Breast epithelium (tissue), 4 donors: ENCODE measurements around the gene CAPN9. TPM values are rescaled to one million over a fixed set of nuclear protein-coding genes. Genes with fewer than 3 reads are reported as not detected.

Source experiments
- DNase-seq, 2 donors: peaks; one replicate each; pipeline ENCODE4 v3.0.0-alpha.2; 2019; ENCODE audit warnings: low spot score in 2 of 2
- H3K27ac ChIP-seq, 2 donors: fragments of 200-600 bp; sonication (generic) in 1 of 2; one replicate each; pipeline ENCODE4 v1.5.1; 2016 to 2019; ENCODE audit warnings: mild to moderate bottlenecking in 1 of 2
- H3K27me3 ChIP-seq, 2 donors: fragments of 200-600 bp; sonication (generic) in 1 of 2; one replicate each; pipeline versions ENCODE4 v1.5.1 to v1.6.0; 2017 to 2019; ENCODE audit warnings: control low read depth in 1 of 2, mild to moderate bottlenecking in 1 of 2
- H3K36me3 ChIP-seq: fragments of 200-600 bp; one replicate; pipeline ENCODE4 v1.5.1; 2019
- H3K4me1 ChIP-seq, 2 donors: fragments of 200-600 bp; sonication (generic); one replicate each; pipeline ENCODE4 v1.5.1; 2016 to 2019; ENCODE audit warnings: control low read depth in 1 of 2
- H3K4me3 ChIP-seq, 3 donors: fragments of 200-600 bp; sonication (generic); 1 replicate in 2 of 3; 2 replicates in 1 of 3; pipeline ENCODE4 v1.5.1; 2016 to 2019; ENCODE audit warnings: mild to moderate bottlenecking in 3 of 3, moderate library complexity in 2 of 3
- H3K9me3 ChIP-seq, 2 donors: fragments of 200-600 bp; sonication (generic) in 1 of 2; one replicate each; pipeline ENCODE4 v1.5.1; 2016 to 2019; ENCODE audit warnings: control low read depth in 1 of 2
- CTCF ChIP-seq, 3 donors: fragments of 450-650 bp; IDR thresholded peaks; one replicate each; pipeline ENCODE4 v1.5.1; 2016 to 2017; ENCODE audit warnings: antibody characterized with exemption in 3 of 3, mild to moderate bottlenecking in 3 of 3, moderate library complexity in 3 of 3
- POLR2A ChIP-seq: fragments of 450-650 bp; IDR thresholded peaks from one replicate; pipeline ENCODE4 v1.6.1; 2016; ENCODE audit warnings: antibody characterized with exemption, mild to moderate bottlenecking, moderate library complexity
- POLR2AphosphoS5 ChIP-seq, 3 donors: sonication (generic); formaldehyde crosslinking; IDR thresholded peaks; one replicate each; pipeline ENCODE4 v1.6.1; 2017; ENCODE audit warnings: antibody characterized with exemption in 3 of 3
- intact Hi-C: fragments of 100-400 bp; cut with DNase I; formaldehyde crosslinking; loops from one replicate; pipeline ENCODE4 v1.15.1; 2023; ENCODE audit warnings: low total_unique reads
- total RNA-seq, 3 donors: library from RNA; depleted of rRNA; stranded (reverse); fragments of >200 nt; gene quantifications; one replicate each; pipeline ENCODE4 v1.1.0, GENCODE V29; 2016

The CAPN9 gene
- total RNA-seq, 3 donors from 2014 or later: 2.3 TPM; not detected in 2

- no peaks in the 10 kb centered on the region for H3K36me3 ChIP-seq
- H3K4me1 ChIP-seq: no peaks in the 10 kb centered on the region
- H3K27me3 ChIP-seq: no peaks in the 10 kb centered on the region
- H3K9me3 ChIP-seq: no peaks in the 10 kb centered on the region
- no peak overlapping the region for H3K4me3 ChIP-seq
- intact Hi-C loops: no loop called here
- DNase-seq: no peak
- H3K27ac ChIP-seq: no peak overlapping the region
- TF ChIP-seq POLR2AphosphoS5 (IDR thresholded peaks at IDR 0.05): no peak
- TF ChIP-seq CTCF (IDR thresholded peaks at IDR 0.05): no peak
- no peak for TF ChIP-seq POLR2A
Observed at GRCh38 chr1:230701895-230702768, 45.1 kb upstream of the CAPN9 start.

GRCh38 chr1:230702934-230703678 is 44.1 kb upstream of the CAPN9 start:
- TF ChIP-seq POLR2AphosphoS5 (IDR thresholded peaks at IDR 0.05) (no peak), CTCF (IDR thresholded peaks at IDR 0.05) (no peak), POLR2A (no peak)
- Histone ChIP-seq H3K36me3 (no peaks in the 10 kb centered on the region), H3K4me3 (no peak overlapping the region), H3K9me3 (no peaks in the 10 kb centered on the region), H3K27ac (no peak overlapping the region), H3K27me3 (no peaks in the 10 kb centered on the region), H3K4me1 (no peaks in the 10 kb centered on the region)
- intact Hi-C loops: no loop called here
- no peak for DNase-seq

- Histone ChIP-seq H3K4me1 (no peaks in the 10 kb centered on the region), H3K4me3 (no peak overlapping the region), H3K27ac (no peak overlapping the region), H3K27me3 (no peaks in the 10 kb centered on the region), H3K9me3 (no peaks in the 10 kb centered on the region), H3K36me3 (no peaks in the 10 kb centered on the region)
- TF ChIP-seq POLR2A (no peak), POLR2AphosphoS5 (IDR thresholded peaks at IDR 0.05) (no peak), CTCF (IDR thresholded peaks at IDR 0.05) (no peak)
- intact Hi-C loops: no loop called here
- DNase-seq: no peak
Observed at GRCh38 chr1:230703679-230704385, 43.4 kb upstream of the CAPN9 start.

- intact Hi-C loops: no loop called here
- no peaks in the 10 kb centered on the region for H3K27me3 ChIP-seq
- H3K9me3 ChIP-seq: no peaks in the 10 kb centered on the region
- H3K4me3 ChIP-seq: no peak overlapping the region
- TF ChIP-seq POLR2AphosphoS5 (IDR thresholded peaks at IDR 0.05): no peak
- TF ChIP-seq POLR2A: no peak
- no peak for TF ChIP-seq CTCF (IDR thresholded peaks at IDR 0.05)
- no peak for DNase-seq
- no peaks in the 10 kb centered on the region for H3K4me1 ChIP-seq
- H3K27ac ChIP-seq: no peak overlapping the region
- H3K36me3 ChIP-seq: no peaks in the 10 kb centered on the region
Observed at GRCh38 chr1:230704830-230705229, 42.4 kb upstream of the CAPN9 start.
